ENCODE data around the gene SUGCT.

DNA sequence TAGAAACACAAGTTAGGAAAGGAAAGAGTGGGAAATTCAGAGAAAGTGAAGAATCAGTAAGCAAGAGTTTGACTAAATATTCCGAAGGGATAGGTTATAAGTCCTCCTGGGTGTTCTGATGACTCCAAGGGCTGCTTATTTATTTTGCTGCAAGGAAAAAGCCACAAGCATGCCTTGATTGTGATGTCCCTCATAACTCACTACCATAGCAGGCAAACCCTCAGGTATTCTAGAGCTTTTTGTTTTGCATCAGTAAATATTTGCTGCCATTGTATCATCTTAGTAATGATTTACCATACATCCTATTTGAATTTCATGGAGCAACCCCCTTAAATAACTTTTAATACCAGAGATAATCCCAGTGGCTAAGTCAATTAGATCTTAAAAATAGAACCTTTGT is 688.1 kb downstream of the SUGCT start:
- TF ChIP-seq CEBPB (IDR thresholded peaks at IDR 0.05) (no peak), TEAD4 (IDR thresholded peaks at IDR 0.05) (no peak), MAX (IDR thresholded peaks at IDR 0.05) (no peak), REST (IDR thresholded peaks at IDR 0.05; ENCODE audit: low read depth) (no peak), YY1 (IDR thresholded peaks at IDR 0.05; ENCODE audit: low read depth) (no peak), EP300 (IDR thresholded peaks at IDR 0.05; ENCODE audit: borderline replicate concordance) (no peak)

All from Ishikawa (cell line).